Stomach (tissue), 9 donors: ENCODE results near the gene CXCL12. TPM values are rescaled to one million over a fixed set of nuclear protein-coding genes. Genes with fewer than 3 reads are reported as not detected.

Experiments
- DNase-seq, 2 donors: peaks; one replicate each; pipeline versions ENCODE4 v3.0.0 to v3.0.0-alpha.2; 2013 to 2019
- H3K27ac ChIP-seq, 5 donors: fragments of 200-600 bp in 4 of 5; sonication (generic) in 4 of 5; one replicate each; pipeline ENCODE4 v1.5.1; 2013 to 2019; ENCODE audit warnings: mild to moderate bottlenecking in 1 of 5, moderate library complexity in 1 of 5
- H3K27me3 ChIP-seq, 3 donors: fragments of 200-600 bp; sonication (generic); one replicate each; pipeline ENCODE4 v1.5.1; 2017 to 2019; ENCODE audit warnings: mixed run types in 1 of 3
- H3K36me3 ChIP-seq, 4 donors: fragments of 200-600 bp; sonication (generic); 1 replicate in 3 of 4; 2 replicates in 1 of 4; pipeline ENCODE4 v1.5.1; 2016 to 2019
- H3K4me1 ChIP-seq, 4 donors: fragments of 200-600 bp; sonication (generic); one replicate each; pipeline ENCODE4 v1.5.1; 2016 to 2019
- H3K4me3 ChIP-seq, 4 donors: fragments of 200-600 bp; sonication (generic) in 3 of 4; one replicate each; pipeline ENCODE4 v1.5.1; 2016 to 2019; ENCODE audit warnings: mild to moderate bottlenecking in 1 of 4
- H3K9me3 ChIP-seq, 4 donors: fragments of 200-600 bp; sonication (generic); one replicate each; pipeline ENCODE4 v1.5.1; 2016 to 2019
- CTCF ChIP-seq, 7 experiments: fragments of 450-650 bp in 4 of 7; fragments of 200-600 bp in 3 of 7; sonication (generic) in 3 of 7; IDR thresholded peaks; one replicate each; pipeline ENCODE4 v1.5.1; 2016 to 2019; ENCODE audit warnings: antibody characterized with exemption in 7 of 7, control low read depth in 2 of 7, mild to moderate bottlenecking in 1 of 7
- EP300 ChIP-seq: sonication (generic); formaldehyde crosslinking; IDR thresholded peaks from one replicate; pipeline ENCODE4 v1.6.1; 2017; ENCODE audit warnings: antibody characterized with exemption
- POLR2A ChIP-seq, 4 donors: fragments of 450-650 bp; IDR thresholded peaks; one replicate each; pipeline ENCODE4 v1.6.1; 2016; ENCODE audit warnings: antibody characterized with exemption in 4 of 4, control low read depth in 2 of 4, mild to moderate bottlenecking in 1 of 4, moderate library complexity in 1 of 4
- POLR2AphosphoS5 ChIP-seq, 3 donors: sonication (generic); formaldehyde crosslinking; IDR thresholded peaks; one replicate each; pipeline ENCODE4 v1.6.1; 2016; ENCODE audit warnings: antibody characterized with exemption in 3 of 3
- WGBS, 5 donors: extraction: QIAGEN DNeasy Blood & Tissue Kit in 3 of 5; methylation state at CpG; one replicate each; pipeline versions ENCODE4 v1.1.5 to v1.1.7; 2013 to 2018; 5-methylcytosine and 5-hydroxymethylcytosine counted together
- intact Hi-C: fragments of 100-400 bp; cut with DNase I; formaldehyde crosslinking; loops from one replicate; pipeline ENCODE4 v1.15.1; 2023; ENCODE audit warnings: low total_unique reads
- polyA plus RNA-seq, 3 donors: library from polyadenylated mRNA; stranded (reverse); fragments of 200-250 nt; gene quantifications; one replicate each; pipeline ENCODE4 v1.2.3, GENCODE V29; 2013
- total RNA-seq, 5 donors: library from RNA; depleted of rRNA; stranded (reverse); fragments of >200 nt; gene quantifications; one replicate each; pipeline versions ENCODE4 v1.1.0 to v1.2.3, GENCODE V29; 2014 to 2016
- donor health status: healthy with polysubstance abuse.
- donor health status: Bipolar disorder and iron deficiency.
- donor health status: healthy.

Gene CXCL12
- total and polyA plus RNA-seq, 8 donors: 5.8 to 52.3 (median 12.9) TPM

GRCh38 chr10:44380829-44381600 is 3.9 kb downstream of the CXCL12 start:
- intact Hi-C loops: no loop called here
- Histone ChIP-seq H3K27ac (no peak overlapping the region), H3K4me1 (peaks cover 16 to 36% (median 29%) of the 10 kb centered on the region in 4 donors), H3K27me3 (peaks cover 0 to 40% (median 34%) of the 10 kb centered on the region in 3 donors), H3K9me3 (no peaks in the 10 kb centered on the region), H3K36me3 (peaks cover 0 to 19% (median 9%) of the 10 kb centered on the region in 4 donors), H3K4me3 (no peak overlapping the region)
- no peak for TF ChIP-seq CTCF (IDR thresholded peaks at IDR 0.05)
- TF ChIP-seq POLR2A (IDR thresholded peaks at IDR 0.05): no peak
- no peak for TF ChIP-seq EP300
- TF ChIP-seq POLR2AphosphoS5 (IDR thresholded peaks at IDR 0.05): no peak
- DNase-seq: no peak
- WGBS, 5 donors: 66 to 85% (median 70%) methylated on average over 7 to 8 of the region's 8 CpGs

GRCh38 chr10:44379907-44380306 is 5.0 kb downstream of the CXCL12 start:
- H3K27me3 ChIP-seq: peaks cover 0 to 29% (median 23%) of the 10 kb centered on the region in 3 donors
- intact Hi-C loops: no loop called here
- no peak overlapping the region for H3K27ac ChIP-seq
- H3K4me1 ChIP-seq: peaks cover 9 to 25% (median 18%) of the 10 kb centered on the region in 4 donors
- no peaks in the 10 kb centered on the region for H3K9me3 ChIP-seq
- WGBS, 5 donors: 73 to 85% (median 76%) methylated on average over 4 of the region's 4 CpGs
- H3K36me3 ChIP-seq: peaks cover 0 to 28% (median 13%) of the 10 kb centered on the region in 4 donors
- no peak overlapping the region for H3K4me3 ChIP-seq
- TF ChIP-seq CTCF (IDR thresholded peaks at IDR 0.05) (no peak), POLR2A (IDR thresholded peaks at IDR 0.05) (no peak), POLR2AphosphoS5 (IDR thresholded peaks at IDR 0.05) (no peak), EP300 (no peak)
- DNase-seq: no peak

- Histone ChIP-seq H3K27ac (no peak overlapping the region), H3K27me3 (peaks cover 0 to 16% (median 13%) of the 10 kb centered on the region in 3 donors), H3K4me1 (peaks cover 0 to 12% (median 6%) of the 10 kb centered on the region in 4 donors), H3K9me3 (no peaks in the 10 kb centered on the region), H3K36me3 (peaks cover 0 to 38% (median 18%) of the 10 kb centered on the region in 4 donors), H3K4me3 (no peak overlapping the region)
- intact Hi-C loops: no loop called here
- no peak for DNase-seq
- 86 to 90% (median 89%) methylated on average over 13 to 14 of the region's 14 CpGs for WGBS, 5 donors
- TF ChIP-seq EP300 (no peak), CTCF (IDR thresholded peaks at IDR 0.05) (no peak), POLR2A (IDR thresholded peaks at IDR 0.05) (no peak), POLR2AphosphoS5 (IDR thresholded peaks at IDR 0.05) (no peak)
Observed at GRCh38 chr10:44378626-44379025, 6.3 kb downstream of the CXCL12 start.

- Histone ChIP-seq H3K9me3 (no peaks in the 10 kb centered on the region), H3K27ac (no peak overlapping the region), H3K4me3 (no peak overlapping the region), H3K4me1 (peaks cover 0 to 4% (median 0%) of the 10 kb centered on the region in 4 donors), H3K27me3 (peaks cover 0 to 7% (median 7%) of the 10 kb centered on the region in 3 donors), H3K36me3 (peaks cover 0 to 44% (median 24%) of the 10 kb centered on the region in 4 donors)
- intact Hi-C loops: no loop called here
- WGBS, 5 donors: 89 to 90% (median 90%) methylated on average over 16 of the region's 16 CpGs
- TF ChIP-seq POLR2AphosphoS5 (IDR thresholded peaks at IDR 0.05) (no peak), CTCF (IDR thresholded peaks at IDR 0.05) (no peak), POLR2A (IDR thresholded peaks at IDR 0.05) (no peak), EP300 (no peak)
- DNase-seq: no peak
Observed at GRCh38 chr10:44377651-44378310, 7.1 kb downstream of the CXCL12 start.
